Nucleus accumbens (tissue), 56 donors: Measurements from ENCODE around the gene NT5DC2.

Source experiments
- DNase-seq, 56 donors: peaks; one replicate each; lab custom pipeline; 2025; lab: John Stamatoyannopoulos, UW

Gene NT5DC2

DNA sequence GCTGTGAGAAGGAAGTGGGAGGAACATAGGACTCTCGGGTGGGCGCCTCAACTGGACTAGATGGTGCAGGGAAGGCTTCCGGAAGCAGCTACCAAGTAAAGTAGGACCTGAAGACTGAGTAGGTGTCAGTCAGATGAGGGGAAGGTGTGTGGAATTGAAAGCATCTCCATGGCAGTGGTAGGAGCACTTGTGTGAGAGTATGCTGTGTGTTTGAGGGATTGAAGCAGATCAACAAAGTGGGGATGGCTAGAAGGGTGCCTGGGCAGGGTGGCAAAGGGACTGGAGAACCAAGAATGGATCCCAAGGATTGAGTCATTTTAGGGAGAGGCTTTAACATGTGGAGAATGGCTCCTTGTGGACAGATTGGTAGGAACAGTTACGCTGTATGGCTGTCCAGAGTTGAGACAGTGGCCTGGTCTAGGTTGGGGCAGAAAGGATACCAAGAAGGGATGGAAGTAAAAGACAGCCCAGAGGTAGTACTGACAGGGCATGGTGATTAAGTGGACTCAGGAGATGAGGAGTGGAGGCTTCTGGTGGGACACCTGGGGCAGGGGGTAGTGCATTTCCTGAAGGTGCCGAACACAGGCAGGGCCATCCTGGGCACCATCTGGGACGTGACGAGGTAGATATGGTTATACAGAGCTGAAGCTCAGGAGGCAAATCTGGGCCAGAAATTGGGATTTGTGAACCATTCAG is 4.2 kb upstream of the NT5DC2 start:
- peak in 1 of 56 donors; percentile 36 for DNase-seq

GRCh38 chr3:52537165-52537620 is 3.5 kb upstream of the NT5DC2 start:
- DNase-seq: peak in 1 of 56 donors; percentile 50

DNA sequence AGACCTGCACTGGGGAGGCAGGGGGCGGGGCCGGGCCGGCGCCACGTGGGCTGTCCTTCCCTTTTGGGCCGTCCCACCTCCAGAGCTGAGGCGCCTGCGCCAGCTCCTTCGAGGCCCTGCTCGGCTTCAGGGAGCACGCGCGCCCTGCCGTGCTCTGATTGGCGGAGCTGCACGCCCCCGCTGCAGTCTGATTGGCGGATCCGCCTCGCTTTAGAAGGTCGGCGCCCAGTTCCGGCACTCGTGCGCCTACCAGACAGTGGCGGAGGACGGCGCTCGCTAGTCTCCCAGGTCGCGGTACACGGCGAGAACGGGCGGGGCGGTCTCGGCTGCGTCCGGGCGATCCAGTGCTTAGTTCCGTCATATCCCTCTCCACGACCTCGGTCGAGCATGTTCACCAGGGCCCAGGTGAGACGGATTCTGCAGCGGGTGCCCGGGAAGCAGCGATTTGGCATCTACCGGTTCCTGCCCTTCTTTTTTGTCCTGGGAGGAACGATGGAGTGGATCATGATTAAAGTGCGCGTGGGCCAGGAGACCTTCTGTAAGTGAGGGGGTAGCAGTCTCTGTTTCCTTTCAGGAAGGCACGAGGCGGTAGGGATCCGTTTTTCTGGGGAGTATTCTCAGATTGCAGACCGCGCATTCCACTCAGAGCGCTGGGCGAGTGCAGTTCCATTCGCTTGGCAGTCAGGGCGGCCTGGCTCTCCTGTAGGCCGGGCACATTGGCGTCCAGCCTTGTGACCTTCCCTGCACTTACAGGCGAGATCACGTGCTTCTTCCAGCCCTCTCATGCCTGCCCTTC is 2.9 kb upstream of the NT5DC2 start, which contains the start of gene UQCC5:
Gene UQCC5 (plus strand): TSS at position 237 of the 796 bp plus-strand sequence. CDS start 151 bp downstream, at position 388.
- peak; percentile 69 to 99 (median 96) for DNase-seq

GRCh38 chr3:52536112-52536368 is 2.4 kb upstream of the NT5DC2 start:
- no peak for DNase-seq

DNA sequence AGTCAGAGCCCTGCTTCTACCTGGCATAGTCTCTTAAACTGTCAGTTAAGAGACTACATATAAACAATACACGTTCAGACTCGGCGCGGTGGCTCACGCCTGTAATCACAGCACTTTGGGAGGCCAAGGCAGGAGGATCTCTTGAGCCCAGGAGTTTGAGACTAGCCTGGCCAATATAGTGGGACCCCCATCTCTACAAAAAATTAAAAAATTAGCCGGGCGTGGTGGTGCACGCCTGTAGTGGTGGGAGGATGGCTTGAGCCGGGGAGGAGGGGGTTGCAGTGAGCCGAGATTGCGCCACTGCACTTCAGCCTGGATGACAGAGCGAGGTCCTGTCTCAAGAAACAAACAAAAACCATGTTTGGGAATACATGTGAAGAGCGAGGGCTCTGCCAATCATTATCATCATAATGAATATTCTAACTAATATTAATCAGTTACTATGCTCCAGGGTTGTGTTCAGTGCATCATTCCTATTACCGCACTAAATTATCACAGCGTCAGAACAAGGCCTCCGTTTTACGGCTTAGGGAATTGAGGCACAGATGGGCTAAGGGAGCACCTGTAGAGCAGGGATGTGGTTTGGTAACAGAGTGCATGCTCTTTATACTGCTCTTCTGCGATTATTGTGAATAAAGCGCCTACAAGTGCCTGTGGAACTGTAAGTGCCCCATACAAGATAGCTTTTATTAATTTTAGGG is 1.9 kb upstream of the NT5DC2 start:
- DNase-seq: no peak

- peak in 2 of 56 donors; percentile 37 to 52 for DNase-seq
Measured at GRCh38 chr3:52534281-52535183, 875 bp upstream of the NT5DC2 start.

GRCh38 chr3:52532838-52533622 is 627 bp downstream of the NT5DC2 start:
- DNase-seq: peak in 1 of 56 donors; percentile 36

DNA sequence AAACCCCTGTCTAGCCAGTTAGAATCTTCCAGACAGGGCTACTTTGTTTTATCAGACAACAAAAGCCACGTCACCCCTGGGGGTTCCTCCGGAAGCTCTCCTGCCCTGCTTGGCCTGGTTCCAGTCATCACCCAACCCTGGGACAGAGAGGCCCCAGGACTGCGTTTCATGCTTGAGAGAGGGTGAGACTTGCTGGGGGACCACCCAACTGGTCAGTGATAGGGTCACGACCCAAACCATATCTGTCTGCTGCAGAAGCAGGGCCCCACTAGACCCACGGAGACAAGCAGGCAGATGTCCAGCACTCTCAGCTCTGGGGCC is 1.2 kb downstream of the NT5DC2 start:
- DNase-seq: peak in 1 of 56 donors; percentile 27

GRCh38 chr3:52531860-52532516 is 1.7 kb downstream of the NT5DC2 start:
- no peak for DNase-seq

DNA sequence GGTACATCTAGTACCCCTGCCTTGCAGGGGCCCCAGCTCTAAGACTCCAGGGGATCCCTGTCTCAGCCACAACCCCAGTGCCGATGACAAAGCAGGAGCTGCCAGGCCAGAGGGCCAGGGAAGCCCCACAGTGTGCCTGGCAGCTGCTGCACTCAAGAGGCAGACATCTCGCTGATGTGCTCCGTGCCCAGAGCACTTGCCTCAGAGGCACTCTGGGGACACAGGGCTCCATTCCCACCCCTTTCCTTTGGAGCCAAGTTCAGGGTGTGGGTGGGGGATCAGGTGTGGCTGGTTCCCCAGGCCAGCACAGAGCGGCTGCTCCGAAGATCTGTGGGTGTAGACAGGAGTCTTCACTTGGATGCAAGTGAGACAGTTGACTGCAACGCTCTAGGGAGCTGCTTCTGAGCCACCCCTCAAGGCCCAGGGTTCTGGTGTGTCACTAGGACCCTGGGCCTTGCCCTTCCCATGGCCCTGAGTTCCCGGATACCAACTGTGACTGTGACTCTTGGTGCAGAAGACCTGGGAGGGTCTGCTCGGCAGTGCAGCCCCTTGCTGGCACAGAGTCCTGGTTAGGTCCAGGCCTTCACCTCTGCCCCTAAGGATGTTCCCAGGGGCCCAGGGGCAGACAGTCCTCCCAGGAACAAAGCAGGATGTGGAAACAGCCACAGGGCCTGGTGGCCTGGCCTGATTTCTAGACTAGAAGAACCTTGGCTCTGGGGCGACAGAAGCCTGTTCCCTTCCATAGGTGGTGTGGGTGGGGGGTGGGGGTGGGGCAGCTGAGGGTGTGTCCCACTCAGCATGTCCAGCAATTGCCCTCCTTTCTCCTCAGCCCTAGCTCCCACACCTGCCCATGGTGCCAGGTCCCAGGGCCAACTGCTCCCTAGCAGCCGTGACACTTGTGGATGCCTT is 2.5 kb downstream of the NT5DC2 start:
- DNase-seq: no peak

- DNase-seq: no peak
Measured at GRCh38 chr3:52529376-52530333, 4.0 kb downstream of the NT5DC2 start.

DNA sequence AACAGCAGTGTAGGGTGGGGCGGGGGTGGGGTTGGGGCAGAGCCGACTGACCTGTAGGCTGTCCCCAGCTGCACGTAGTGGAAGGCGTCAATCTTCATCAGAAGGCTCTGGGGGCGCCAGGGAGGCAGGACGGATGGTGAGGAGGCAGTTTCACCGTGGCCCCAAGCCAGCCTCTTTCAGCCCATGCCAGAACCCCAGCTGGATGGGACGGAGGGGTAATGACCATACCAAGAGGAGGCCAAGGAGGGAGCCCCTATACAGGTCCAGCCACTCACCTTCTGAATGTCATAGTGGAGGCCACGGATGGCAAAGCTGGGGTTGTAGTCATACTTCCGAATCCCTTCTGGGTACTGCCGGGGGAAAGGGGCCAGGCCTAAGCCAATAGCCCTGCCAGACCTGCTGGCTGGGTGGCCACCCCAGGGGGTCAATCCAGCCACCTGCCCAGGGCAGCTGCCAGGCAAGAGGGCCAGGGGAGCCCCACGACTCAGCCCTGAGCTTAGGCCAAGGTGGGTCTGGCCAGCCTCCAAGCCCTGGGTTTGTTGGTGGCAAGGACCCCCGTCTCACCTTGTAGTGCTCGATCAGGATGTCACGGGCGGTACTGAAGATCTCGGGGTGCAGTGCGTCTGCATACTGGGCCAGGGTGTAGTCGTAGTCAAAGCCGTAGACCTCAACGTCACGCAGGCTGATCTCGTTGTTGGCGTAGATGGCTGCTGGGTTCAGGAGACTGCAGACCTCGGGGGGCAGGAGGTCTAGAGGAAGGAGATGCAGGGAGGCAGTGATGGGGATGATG is 4.9 kb downstream of the NT5DC2 start:
- no peak for DNase-seq

- DNase-seq: no peak
Measured at GRCh38 chr3:52527732-52528585, 5.7 kb downstream of the NT5DC2 start.

GRCh38 chr3:52527039-52527731 is 6.5 kb downstream of the NT5DC2 start:
- no peak for DNase-seq
